Activated CD4-positive, CD25-positive, alpha-beta regulatory T cell (primary cell): ENCODE measurements around the gene THOC1.

ENCODE experiments used
- DNase-seq, 4 experiments: peaks; one replicate each; lab custom pipeline; 2025; lab: John Stamatoyannopoulos, UW

Gene THOC1

GRCh38 chr18:274313-274712 lies 6.5 kb upstream of the THOC1 start:
- no peak for DNase-seq

GRCh38 chr18:273525-273924 lies 5.7 kb upstream of the THOC1 start:
- no peak for DNase-seq

GRCh38 chr18:272650-273049 lies 4.8 kb upstream of the THOC1 start:
- no peak for DNase-seq

GRCh38 chr18:269480-270095 lies 1.7 kb upstream of the THOC1 start:
- DNase-seq, result no peak

- no peak for DNase-seq
Measured at GRCh38 chr18:267380-267687, 513 bp downstream of the THOC1 start.

- DNase-seq, result no peak
Measured at GRCh38 chr18:261398-262073, 6.3 kb downstream of the THOC1 start.

GRCh38 chr18:260547-260946 lies 7.3 kb downstream of the THOC1 start:
- no peak for DNase-seq

- DNase-seq, result no peak
Measured at GRCh38 chr18:255171-255570, 12.7 kb downstream of the THOC1 start.

GRCh38 chr18:253121-253520 lies 14.7 kb downstream of the THOC1 start:
- DNase-seq, result no peak

- no peak for DNase-seq
Measured at GRCh38 chr18:251572-251971, 16.3 kb downstream of the THOC1 start.

- DNase-seq, result no peak
Measured at GRCh38 chr18:250685-251084, 17.2 kb downstream of the THOC1 start.

GRCh38 chr18:248053-248452 lies 19.8 kb downstream of the THOC1 start:
- DNase-seq, result no peak

GRCh38 chr18:245282-245847 lies 22.5 kb downstream of the THOC1 start:
- no peak for DNase-seq

- DNase-seq, result no peak
Measured at GRCh38 chr18:240175-240574, 27.7 kb downstream of the THOC1 start.

- DNase-seq, result no peak
Measured at GRCh38 chr18:231563-231962, 36.3 kb downstream of the THOC1 start.

- no peak for DNase-seq
Measured at GRCh38 chr18:228586-228985, 39.3 kb downstream of the THOC1 start.

GRCh38 chr18:227902-228301 lies 39.9 kb downstream of the THOC1 start:
- no peak for DNase-seq

GRCh38 chr18:227374-227773 lies 40.5 kb downstream of the THOC1 start:
- no peak for DNase-seq

- DNase-seq, result no peak
Measured at GRCh38 chr18:225745-226144, 42.1 kb downstream of the THOC1 start.

GRCh38 chr18:220708-221107 lies 47.1 kb downstream of the THOC1 start:
- no peak for DNase-seq

GRCh38 chr18:217532-218336 lies 50.1 kb downstream of the THOC1 start:
- no peak for DNase-seq

- no peak for DNase-seq
Measured at GRCh38 chr18:215448-216010, 52.3 kb downstream of the THOC1 start.

- DNase-seq, result no peak
Measured at GRCh38 chr18:213966-214365, 53.9 kb downstream of the THOC1 start.
